Measurements from ENCODE around the gene LAMTOR1. TPM values are rescaled to one million over a fixed set of nuclear protein-coding genes. Genes with fewer than 3 reads are reported as not detected.

The LAMTOR1 gene
- total RNA-seq, 1 experiment from 2014 or later = 96.3 TPM

GRCh38 chr11:72123117-72123653 is 20.1 kb upstream of the LAMTOR1 start:
- Histone ChIP-seq H3K79me1 (ENCODE audit: insufficient read depth, low read depth, low read length, poor library complexity, severe bottlenecking) (no peaks in the 10 kb centered on the region), H3K23ac (ENCODE audit: insufficient read length, low read depth, low read length) (no peak overlapping the region), H2BK15ac (ENCODE audit: low read depth, low read length) (no peak overlapping the region), H3K4me2 (ENCODE audit: insufficient read depth, insufficient read length, low read length) (no peak overlapping the region), H3K4me1 (ENCODE audit: insufficient read depth, low read length) (no peaks in the 10 kb centered on the region), H4K5ac (ENCODE audit: insufficient read length, low read depth, low read length) (no peak overlapping the region), H2BK20ac (ENCODE audit: low read depth, low read length, poor library complexity, severe bottlenecking) (no peak overlapping the region), H2AK5ac (ENCODE audit: insufficient read length, low read length) (no peak overlapping the region), H4K91ac (ENCODE audit: insufficient read length, low read depth, low read length) (no peak overlapping the region), H3K27me3 (ENCODE audit: insufficient read depth, low read length) (no peaks in the 10 kb centered on the region), H3K9ac (ENCODE audit: extremely low read depth, insufficient read length, low read length) (no peak overlapping the region), H3K9me3 (ENCODE audit: control insufficient read depth, low read depth, low read length) (peaks cover 1% of the 10 kb centered on the region), H3K56ac (ENCODE audit: insufficient read length, low read depth, low read length) (no peak overlapping the region), H3K14ac (ENCODE audit: insufficient read depth, low read length) (no peak overlapping the region), H2AFZ (ENCODE audit: low read length) (no peak overlapping the region), H4K8ac (replicated peaks; ENCODE audit: insufficient read length, low read depth, low read length) (no peak overlapping the region), H3K18ac (ENCODE audit: insufficient read length, low read depth, low read length) (no peak overlapping the region), H3T11ph (ENCODE audit: low read length) (no peak overlapping the region), H2BK5ac (ENCODE audit: insufficient read length, low read length) (no peak overlapping the region), H2BK12ac (ENCODE audit: insufficient read length, low read depth, low read length) (no peak overlapping the region), H3K23me2 (ENCODE audit: insufficient read length, low read depth, low read length, poor library complexity, severe bottlenecking) (no peaks in the 10 kb centered on the region), H3K79me2 (ENCODE audit: insufficient read depth, low read length) (no peaks in the 10 kb centered on the region), H3K4ac (ENCODE audit: low read depth, low read length) (no peak overlapping the region), H4K20me1 (ENCODE audit: control insufficient read depth, insufficient read depth, insufficient read length) (no peaks in the 10 kb centered on the region), H2BK120ac (ENCODE audit: low read depth, low read length, poor library complexity, severe bottlenecking) (no peak overlapping the region), H3K27ac (ENCODE audit: insufficient read length, low read depth, low read length) (no peak overlapping the region)
- no peak for DNase-seq
- peaks cover 11 to 35% of the 10 kb centered on the region in 2 experiments; a peak in 4 of 5 replicates for H3K9me3 Mint-ChIP-seq
- H3K4me1 Mint-ChIP-seq = no peaks in the 10 kb centered on the region
- H3K36me3 Mint-ChIP-seq (ENCODE audit: insufficient read depth in 1 of 3, low read depth in 3 of 3) = peaks cover 0 to 6% (median 0%) of the 10 kb centered on the region in 3 experiments; a peak in 2 of 7 replicates
- WGBS (ENCODE audit: extremely low coverage, insufficient read length, low lambda C conversion rate) = no CpG with 5 or more reads among the region's 3 CpGs
- H3K4me3 Mint-ChIP-seq = no peak overlapping the region
- peaks cover 40% of the 10 kb centered on the region for H3K27me3 Mint-ChIP-seq (ENCODE audit: low read depth)
- no peak overlapping the region for H3K27ac Mint-ChIP-seq
- no peak for TF ChIP-seq CTCF (conservative IDR thresholded peaks at IDR 0.05)

Measured in H9 (cell line).